WTC11 (cell line): Measurements from ENCODE around the gene TRIM5. TPM values are rescaled to one million over a fixed set of nuclear protein-coding genes. Genes with fewer than 3 reads are reported as not detected.

Experiments used
- ATAC-seq: fragments of 200-7000 bp; cut with Tn5 transposase; 2 replicates; pipeline ENCODE4 v1.10.0; 2021; ENCODE audit warnings: mild to moderate bottlenecking, moderate library complexity
- CTCF ChIA-PET: fragments of 300-600 bp; sonication (Branson Sonifier 250); formaldehyde crosslinking; loops from one replicate; lab custom pipeline; 2021; ENCODE audit warnings: antibody characterized with exemption; lab: Charles Lee
- POLR2A ChIA-PET: fragments of 350-600 bp; sonication (Branson Sonifier 250); formaldehyde crosslinking; loops from one replicate; lab custom pipeline; 2021; ENCODE audit warnings: antibody characterized with exemption; lab: Charles Lee
- DNase-seq: peaks from one replicate; pipeline ENCODE4 v3.0.0; 2021; ENCODE audit warnings: low spot score
- H3K27ac Mint-ChIP-seq: 2 replicates; pipeline ENCODE4 v1.8.0; 2021; ENCODE audit warnings: mixed read lengths
- H3K27me3 Mint-ChIP-seq: 2 replicates; pipeline ENCODE4 v1.8.0; 2021; ENCODE audit warnings: low read depth, mild to moderate bottlenecking, moderate library complexity, mixed read lengths
- H3K36me3 Mint-ChIP-seq: 2 replicates; pipeline ENCODE4 v1.8.0; 2021; ENCODE audit warnings: mixed read lengths
- H3K4me1 Mint-ChIP-seq: 2 replicates; pipeline ENCODE4 v1.8.0; 2022; ENCODE audit warnings: mixed read lengths
- H3K4me3 Mint-ChIP-seq: 2 replicates; pipeline ENCODE4 v1.8.0; 2021; ENCODE audit warnings: mild to moderate bottlenecking, moderate library complexity, mixed read lengths
- H3K9me3 Mint-ChIP-seq: 2 replicates; pipeline ENCODE4 v1.8.0; 2021; ENCODE audit warnings: mixed read lengths
- ARID4B ChIP-seq: sonication (generic); formaldehyde crosslinking; IDR thresholded peaks from 2 replicates; pipeline ENCODE4 v1.8.0; 2023; ENCODE audit warnings: missing genetic modification reagents, mild to moderate bottlenecking, borderline replicate concordance
- CTCF ChIP-seq: fragments of 200-600 bp; IDR thresholded peaks from 2 replicates; pipeline ENCODE4 v1.8.0; 2022; ENCODE audit warnings: antibody characterized with exemption
- ELF4 ChIP-seq: sonication (generic); formaldehyde crosslinking; IDR thresholded peaks from 2 replicates; pipeline ENCODE4 v1.8.1; 2022; ENCODE audit warnings: low read depth, mild to moderate bottlenecking, moderate library complexity, missing genetic modification reagents
- ESRRA ChIP-seq: sonication (generic); formaldehyde crosslinking; IDR thresholded peaks from 2 replicates; pipeline ENCODE4 v1.8.1; 2022; ENCODE audit warnings: mild to moderate bottlenecking, missing genetic modification reagents, borderline replicate concordance
- FOXJ3 ChIP-seq: sonication (generic); formaldehyde crosslinking; IDR thresholded peaks from 2 replicates; pipeline ENCODE4 v1.9.0; 2021; ENCODE audit warnings: missing genetic modification reagents, mild to moderate bottlenecking, borderline replicate concordance
- FOXP4 ChIP-seq: sonication (generic); formaldehyde crosslinking; IDR thresholded peaks from 2 replicates; pipeline ENCODE4 v1.8.0; 2022; ENCODE audit warnings: mild to moderate bottlenecking, missing genetic modification reagents
- MLX ChIP-seq: sonication (generic); formaldehyde crosslinking; IDR thresholded peaks from 2 replicates; pipeline ENCODE4 v1.8.1; 2023; ENCODE audit warnings: mild to moderate bottlenecking, missing genetic modification reagents, moderate library complexity
- NR1H2 ChIP-seq: sonication (generic); formaldehyde crosslinking; IDR thresholded peaks from 2 replicates; pipeline ENCODE4 v1.9.0; 2021; ENCODE audit warnings: mild to moderate bottlenecking, moderate library complexity, missing genetic modification reagents
- PRRX2 ChIP-seq: fragments of 250-450 bp; sonication (Bioruptor Pico); IDR thresholded peaks from 2 replicates; pipeline ENCODE4 v1.8.0; 2021; ENCODE audit warnings: mild to moderate bottlenecking
- TCF7 ChIP-seq: sonication (generic); formaldehyde crosslinking; IDR thresholded peaks from 2 replicates; pipeline ENCODE4 v1.8.0; 2022; ENCODE audit warnings: mild to moderate bottlenecking, low read depth, missing genetic modification reagents, moderate library complexity
- USF1 ChIP-seq: sonication (generic); formaldehyde crosslinking; IDR thresholded peaks from 2 replicates; pipeline ENCODE4 v1.8.0; 2022; ENCODE audit warnings: mild to moderate bottlenecking, missing genetic modification reagents
- ZNF317 ChIP-seq: sonication (generic); formaldehyde crosslinking; IDR thresholded peaks from 2 replicates; pipeline ENCODE4 v1.8.1; 2023; ENCODE audit warnings: low read depth, mild to moderate bottlenecking, moderate library complexity, missing genetic modification reagents, borderline replicate concordance
- ZNF416 ChIP-seq: fragments of 250-450 bp; sonication (Bioruptor Pico); IDR thresholded peaks from 2 replicates; pipeline ENCODE4 v1.9.0; 2021; ENCODE audit warnings: mild to moderate bottlenecking, inconsistent platforms
- ZNF423 ChIP-seq: fragments of 250-450 bp; sonication (Bioruptor Pico); IDR thresholded peaks from 2 replicates; pipeline ENCODE4 v2.1.2; 2022; ENCODE audit warnings: mild to moderate bottlenecking, moderate library complexity
- total RNA-seq: library from RNA; stranded (reverse); gene quantifications from 3 replicates; pipeline ENCODE4 v1.2.3, GENCODE V29; 2021

The TRIM5 gene
- total RNA-seq, 1 experiment from 2014 or later = 31.8 TPM

GRCh38 chr11:5665746-5666401 is 19.0 kb downstream of the TRIM5 start:
- Mint-ChIP-seq H3K4me1 (no peaks in the 10 kb centered on the region), H3K27ac (0 out of 2 replicates have a peak overlapping the region, but pooled peaks have one; percentile 57), H3K36me3 (peaks cover 36% of the 10 kb centered on the region), H3K4me3 (no peak overlapping the region), H3K9me3 (no peaks in the 10 kb centered on the region), H3K27me3 (no peaks in the 10 kb centered on the region)
- ATAC-seq = no peak
- TF ChIP-seq FOXP4 (CRISPR knock-in tag) (no peak), PRRX2 (CRISPR knock-in tag) (no peak), ELF4 (CRISPR knock-in tag) (no peak), ZNF423 (no peak), CTCF (no peak), USF1 (no peak), ESRRA (CRISPR knock-in tag) (no peak), ARID4B (CRISPR knock-in tag) (no peak), ZNF317 (CRISPR knock-in tag) (no peak), MLX (CRISPR knock-in tag) (no peak), FOXJ3 (CRISPR knock-in tag) (no peak), TCF7 (no peak)
- CTCF ChIA-PET = no interaction called here
- POLR2A ChIA-PET = no interaction called here
- DNase-seq = no peak

- ATAC-seq = no peak
- no peaks in the 10 kb centered on the region for H3K9me3 Mint-ChIP-seq
- TF ChIP-seq ZNF416 (no peak), NR1H2 (CRISPR knock-in tag) (no peak)
- TF ChIP-seq, all 79 proteins: peak for 0
- ChIA-PET CTCF (no interaction called here), POLR2A (interaction anchor here (0.6 kb wide), 1 partner anchor 231 kb away, joined by 4 read pairs; no protein-coding TSS in a partner anchor)
- Mint-ChIP-seq H3K4me3 (no peak overlapping the region), H3K27ac (no peak overlapping the region), H3K36me3 (peaks cover 29% of the 10 kb centered on the region), H3K4me1 (no peaks in the 10 kb centered on the region), H3K27me3 (no peaks in the 10 kb centered on the region)
- no peak for DNase-seq
Observed at GRCh38 chr11:5665051-5665570, 19.8 kb downstream of the TRIM5 start.
